Muscle of leg (tissue), 11 donors: Measurements from ENCODE around the gene TRIM2. TPM values are rescaled to one million over a fixed set of nuclear protein-coding genes. Genes with fewer than 3 reads are reported as not detected.
A peak's percentile ranks its signal among the peaks of the same experiment; 100 is the strongest.

Experiments
- DNase-seq: peaks from one replicate; pipeline ENCODE4 v3.0.0; 2013
- H3K27ac ChIP-seq: one replicate; pipeline ENCODE4 v1.5.1; 2013; ENCODE audit warnings: mild to moderate bottlenecking, low read length, control low read depth
- H3K27me3 ChIP-seq: one replicate; pipeline ENCODE4 v1.6.1; 2013; ENCODE audit warnings: low read length; ENCODE audit not compliant: control insufficient read depth, insufficient read depth
- H3K36me3 ChIP-seq: one replicate; pipeline ENCODE4 v1.6.1; 2013; ENCODE audit warnings: low read length; ENCODE audit not compliant: control insufficient read depth, insufficient read depth
- H3K4me1 ChIP-seq: one replicate; pipeline ENCODE4 v1.6.1; 2013; ENCODE audit warnings: low read length; ENCODE audit not compliant: control insufficient read depth, insufficient read depth
- H3K4me3 ChIP-seq: one replicate; pipeline ENCODE4 v1.5.1; 2013; ENCODE audit warnings: low read length, control low read depth
- H3K9me3 ChIP-seq: replicated peaks from 2 replicates; pipeline ENCODE4 v1.6.1; 2013; ENCODE audit warnings: low read depth, low read length; ENCODE audit not compliant: control insufficient read depth
- WGBS: methylation state at CpG from one replicate; pipeline ENCODE4 v1.1.5; 2013; ENCODE audit warnings: missing lambda C conversion rate; ENCODE audit not compliant: insufficient coverage; 5-methylcytosine and 5-hydroxymethylcytosine counted together
- polyA plus RNA-seq, 8 donors: library from polyadenylated mRNA; unstranded; fragments of 120-200 nt; gene quantifications; one replicate each; pipeline versions ENCODE4 v1.2.1 to v1.2.3, GENCODE V29; 2013; ENCODE audit warnings: inconsistent platforms in 1 of 8, low replicate concordance in 1 of 8; ENCODE audit not compliant: insufficient read length in 8 of 8, insufficient read depth in 1 of 8
- total RNA-seq: library from RNA; stranded (reverse); fragments of 120-200 nt; gene quantifications from one replicate; pipeline ENCODE4 v1.2.4, GENCODE V29; 2013

Gene TRIM2
- total and polyA plus RNA-seq, 9 donors, result 13.7 to 32.8 (median 21.1) TPM

DNA sequence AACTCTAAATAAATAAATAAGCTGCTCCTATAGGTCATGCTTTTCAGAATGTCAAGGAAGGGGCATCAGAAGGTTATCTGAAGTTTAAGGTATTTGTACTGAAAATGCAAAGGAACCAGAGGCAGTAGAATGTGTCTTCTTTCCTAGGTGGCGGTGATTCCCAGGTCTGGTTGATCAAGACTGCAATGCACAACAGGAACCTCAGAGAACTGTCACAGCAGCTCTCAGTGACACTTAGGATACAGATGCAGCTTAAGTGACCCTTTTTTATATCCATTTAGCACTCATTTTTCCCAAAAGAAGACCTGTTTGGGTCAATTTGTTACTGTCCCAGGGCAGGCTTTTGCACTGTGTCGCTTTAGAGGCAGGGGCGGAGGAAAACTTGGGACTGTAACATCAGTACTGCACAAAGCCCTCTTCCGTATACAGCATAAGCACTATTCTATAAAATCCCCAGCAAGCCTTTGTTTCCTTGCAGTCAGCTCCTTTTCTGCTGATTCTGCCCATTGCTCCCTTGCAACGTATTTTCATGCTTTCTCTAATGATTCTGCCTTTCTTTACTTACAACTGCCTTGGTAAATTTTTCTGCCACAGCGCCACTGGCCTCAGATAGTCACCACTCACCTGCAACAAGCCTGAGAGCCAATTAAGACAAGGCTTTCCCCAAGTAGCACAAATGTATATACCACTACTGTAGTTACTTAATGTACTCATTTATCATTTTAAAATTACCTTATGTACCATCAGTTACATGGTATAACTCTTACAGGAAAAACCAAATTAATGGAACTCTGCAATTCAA, 138.7 kb downstream of the TRIM2 start:
- Histone ChIP-seq H3K27ac (no peak overlapping the region), H3K27me3 (no peaks in the 10 kb centered on the region), H3K4me3 (no peak overlapping the region), H3K9me3 (no peaks in the 10 kb centered on the region), H3K4me1 (peaks cover 8% of the 10 kb centered on the region), H3K36me3 (no peaks in the 10 kb centered on the region)
- 89% methylated on average over 6 of the region's 6 CpGs for WGBS
- no peak for DNase-seq

DNA sequence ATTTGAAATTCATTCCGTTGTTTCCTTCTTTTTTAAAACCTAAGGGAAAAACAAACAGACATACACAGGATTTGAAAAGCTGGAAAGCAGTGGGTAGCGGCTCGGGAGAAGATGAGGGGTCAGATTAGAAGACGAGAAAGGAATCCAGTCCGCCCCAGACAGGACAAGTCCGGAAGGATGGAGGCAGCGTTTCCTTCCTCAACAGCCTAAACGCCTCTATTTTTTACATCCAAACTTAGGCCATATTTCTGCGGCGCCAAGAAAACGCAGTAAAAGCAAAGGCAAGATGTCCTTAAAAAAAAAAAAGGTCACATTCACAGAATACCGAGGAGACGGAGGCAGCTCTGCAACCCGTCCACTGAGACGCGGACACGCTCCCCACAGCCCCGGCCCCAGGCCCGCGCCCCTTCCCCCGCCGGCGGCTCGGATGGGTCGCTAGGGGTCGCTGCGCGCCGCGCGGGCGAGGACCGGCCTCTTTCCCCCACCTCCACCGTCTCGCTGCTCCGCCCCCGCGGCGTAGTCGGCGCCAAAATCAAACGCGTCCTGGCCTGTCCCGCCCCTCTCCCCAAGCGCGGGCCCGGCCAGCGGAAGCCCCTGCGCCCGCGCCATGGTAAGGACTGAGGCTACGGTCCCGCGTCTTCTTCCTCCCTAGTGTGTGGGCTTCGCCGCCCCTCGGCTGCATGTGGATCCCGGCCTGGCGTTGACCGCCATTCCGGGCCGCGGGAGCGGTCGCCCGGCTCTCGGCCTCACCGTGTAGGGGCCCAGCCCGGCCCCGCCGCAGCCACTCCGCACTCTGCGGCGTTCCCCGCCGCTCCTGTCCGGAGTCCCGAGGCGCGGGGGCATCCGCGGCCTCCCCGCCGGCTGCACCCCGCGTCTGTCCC, 140.1 kb downstream of the TRIM2 start, which contains the start of gene MND1:
MND1 (plus strand) TSS at position 558 of the 881 bp plus-strand sequence; CDS start at position 608, 50 bp downstream.
- Histone ChIP-seq H3K9me3 (no peaks in the 10 kb centered on the region), H3K27me3 (no peaks in the 10 kb centered on the region), H3K36me3 (no peaks in the 10 kb centered on the region), H3K27ac (no peak within 1 kb of the TSS), H3K4me3 (peak within 1 kb of the TSS; percentile 59), H3K4me1 (peaks cover 8% of the 10 kb centered on the region)
- DNase-seq, result peak; percentile 94
- under 1% methylated on average over 77 of the region's 86 CpGs for WGBS

DNA sequence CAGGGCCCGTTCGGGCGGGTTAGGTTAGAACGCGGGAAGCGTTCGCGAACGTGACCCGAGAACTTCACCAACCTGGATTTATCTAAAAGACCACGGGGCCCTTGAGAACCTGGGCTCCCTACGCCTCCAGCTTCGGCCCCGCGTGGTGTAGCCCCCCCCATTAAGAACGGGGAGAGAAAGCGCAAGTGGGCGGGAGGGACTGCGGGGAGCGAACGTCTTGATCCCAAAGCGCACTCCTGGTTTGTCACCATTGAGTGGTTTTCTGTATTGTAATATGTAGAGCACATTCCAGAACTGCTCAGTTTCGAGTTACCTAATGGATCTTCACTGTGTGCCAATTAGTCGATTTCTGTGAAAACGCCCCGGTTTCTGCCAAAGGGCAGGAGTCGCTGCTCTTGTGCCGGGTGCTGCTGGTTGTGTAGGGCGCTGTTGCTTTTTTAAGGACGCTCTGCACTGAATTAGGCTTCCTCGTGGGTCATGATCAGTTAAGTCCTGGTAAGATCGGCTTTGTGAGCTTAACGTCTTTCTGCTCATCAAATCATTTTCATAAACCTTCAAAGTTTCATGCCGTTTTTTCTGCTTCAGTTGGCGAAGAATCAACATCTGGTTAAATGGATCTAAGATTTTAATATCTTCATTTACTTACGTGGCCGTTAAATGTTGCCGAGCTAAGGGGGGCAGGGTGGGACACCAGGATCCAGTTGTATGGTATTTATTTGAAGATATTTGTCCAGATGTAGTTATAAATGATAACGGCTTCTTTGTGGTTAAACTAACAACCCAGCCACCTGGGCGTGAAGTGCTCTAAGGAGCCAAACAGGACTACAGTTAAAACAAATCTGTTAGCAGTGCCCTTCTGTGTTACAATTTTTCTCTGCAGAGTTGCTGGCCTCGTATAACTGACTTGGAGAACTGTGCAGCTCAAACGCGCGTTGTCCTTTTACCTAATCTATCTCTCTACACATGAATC, 141.1 kb downstream of the TRIM2 start:
- Histone ChIP-seq H3K27ac (no peak overlapping the region), H3K4me1 (peaks cover 8% of the 10 kb centered on the region), H3K4me3 (peak overlapping the region; percentile 59), H3K9me3 (no peaks in the 10 kb centered on the region), H3K27me3 (no peaks in the 10 kb centered on the region), H3K36me3 (no peaks in the 10 kb centered on the region)
- peak; percentile 71 for DNase-seq
- WGBS, result 0% methylated on average over 17 of the region's 44 CpGs

DNA sequence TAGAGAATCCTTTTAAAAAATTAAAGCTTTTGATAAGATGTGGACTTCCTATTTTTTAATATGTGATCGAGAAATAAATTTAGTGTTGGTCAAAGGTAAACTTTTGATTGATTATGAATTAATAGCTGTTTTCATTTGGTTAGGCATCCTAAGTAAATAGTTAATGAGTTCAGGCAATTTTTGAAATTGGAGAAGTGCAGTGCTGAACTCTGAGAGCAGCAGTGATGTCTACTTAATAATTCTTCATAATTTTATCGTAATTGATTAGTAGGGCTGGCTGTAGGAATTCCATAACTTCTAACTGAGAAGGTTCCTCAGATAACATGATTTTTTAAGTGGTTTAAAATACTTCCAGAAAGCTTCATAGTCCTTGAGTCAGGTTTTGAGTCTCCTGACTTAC, 141.8 kb downstream of the TRIM2 start:
- Histone ChIP-seq H3K27me3 (no peaks in the 10 kb centered on the region), H3K4me1 (peaks cover 8% of the 10 kb centered on the region), H3K4me3 (peak overlapping the region; percentile 59), H3K36me3 (no peaks in the 10 kb centered on the region), H3K9me3 (no peaks in the 10 kb centered on the region), H3K27ac (no peak overlapping the region)
- WGBS, result no CpG with 5 or more reads among the region's 2 CpGs
- DNase-seq, result no peak

DNA sequence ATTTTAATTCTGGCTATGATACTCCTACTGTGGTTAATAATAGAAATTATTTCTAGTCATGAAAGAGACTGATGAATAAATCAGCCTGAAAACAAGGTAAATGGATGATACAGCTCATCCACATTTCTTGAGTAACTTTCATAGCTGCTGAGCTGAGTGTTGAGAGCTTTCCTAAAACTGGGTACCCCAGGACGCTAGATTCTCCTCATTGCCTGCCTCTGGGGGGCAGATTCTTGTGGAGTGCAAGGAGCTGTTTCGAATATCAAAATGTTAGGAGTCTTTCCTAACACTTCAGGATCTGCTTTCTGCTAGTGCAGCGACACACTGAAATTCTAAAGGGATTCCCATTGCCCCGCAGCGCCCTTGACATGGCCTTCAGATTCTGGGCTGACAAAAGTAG, 142.3 kb downstream of the TRIM2 start:
- no peaks in the 10 kb centered on the region for H3K27me3 ChIP-seq
- no peaks in the 10 kb centered on the region for H3K36me3 ChIP-seq
- H3K27ac ChIP-seq, result no peak overlapping the region
- peaks cover 8% of the 10 kb centered on the region for H3K4me1 ChIP-seq
- DNase-seq, result peak; percentile 16
- 87% methylated on average over 3 of the region's 5 CpGs for WGBS
- H3K9me3 ChIP-seq, result no peaks in the 10 kb centered on the region
- H3K4me3 ChIP-seq, result no peak overlapping the region

DNA sequence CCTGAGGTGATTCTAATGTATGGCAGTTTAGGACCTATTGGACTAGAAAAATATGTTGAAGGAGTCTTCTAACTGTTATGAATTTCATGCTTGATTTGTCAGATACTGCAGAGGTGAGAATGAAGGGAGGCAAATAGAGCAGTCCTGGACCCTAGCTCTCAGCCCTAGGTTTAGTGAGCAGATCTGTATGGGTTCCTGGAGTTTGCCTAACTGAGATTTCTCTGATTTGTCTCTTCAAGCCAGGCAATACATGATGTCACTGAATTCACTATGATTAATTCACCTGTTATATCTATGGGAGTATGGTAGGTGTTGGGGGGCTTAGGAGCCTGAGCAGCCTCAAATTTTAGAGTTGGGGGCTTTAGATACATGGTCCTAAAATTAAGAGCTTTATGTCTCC, 142.9 kb downstream of the TRIM2 start:
- no peak overlapping the region for H3K4me3 ChIP-seq
- H3K4me1 ChIP-seq, result peaks cover 8% of the 10 kb centered on the region
- DNase-seq, result no peak
- no peak overlapping the region for H3K27ac ChIP-seq
- H3K27me3 ChIP-seq, result no peaks in the 10 kb centered on the region
- no peaks in the 10 kb centered on the region for H3K36me3 ChIP-seq
- H3K9me3 ChIP-seq, result no peaks in the 10 kb centered on the region

DNA sequence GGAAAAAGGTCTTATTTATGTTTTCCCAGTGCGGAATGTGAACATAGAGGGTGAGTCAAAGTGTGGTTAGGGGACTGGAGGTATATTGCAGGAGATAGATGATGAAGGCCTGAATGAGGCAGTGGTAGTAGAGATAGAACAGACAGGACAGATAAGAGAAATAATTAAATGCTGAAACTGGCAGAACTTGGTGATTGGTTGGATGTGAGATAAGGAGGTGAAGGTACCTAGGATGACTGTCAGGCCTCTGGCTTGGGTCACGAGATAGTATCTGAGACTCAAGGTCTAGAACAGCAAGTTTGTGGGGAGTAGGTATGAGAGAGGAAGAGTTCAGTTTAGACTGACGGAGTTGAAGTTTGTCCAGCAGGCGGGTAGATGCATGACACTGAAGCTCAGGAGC, 143.8 kb downstream of the TRIM2 start:
- Histone ChIP-seq H3K27ac (no peak overlapping the region), H3K9me3 (no peaks in the 10 kb centered on the region), H3K36me3 (no peaks in the 10 kb centered on the region), H3K4me1 (peaks cover 8% of the 10 kb centered on the region), H3K4me3 (no peak overlapping the region), H3K27me3 (no peaks in the 10 kb centered on the region)
- 95% methylated on average over 4 of the region's 4 CpGs for WGBS
- no peak for DNase-seq

DNA sequence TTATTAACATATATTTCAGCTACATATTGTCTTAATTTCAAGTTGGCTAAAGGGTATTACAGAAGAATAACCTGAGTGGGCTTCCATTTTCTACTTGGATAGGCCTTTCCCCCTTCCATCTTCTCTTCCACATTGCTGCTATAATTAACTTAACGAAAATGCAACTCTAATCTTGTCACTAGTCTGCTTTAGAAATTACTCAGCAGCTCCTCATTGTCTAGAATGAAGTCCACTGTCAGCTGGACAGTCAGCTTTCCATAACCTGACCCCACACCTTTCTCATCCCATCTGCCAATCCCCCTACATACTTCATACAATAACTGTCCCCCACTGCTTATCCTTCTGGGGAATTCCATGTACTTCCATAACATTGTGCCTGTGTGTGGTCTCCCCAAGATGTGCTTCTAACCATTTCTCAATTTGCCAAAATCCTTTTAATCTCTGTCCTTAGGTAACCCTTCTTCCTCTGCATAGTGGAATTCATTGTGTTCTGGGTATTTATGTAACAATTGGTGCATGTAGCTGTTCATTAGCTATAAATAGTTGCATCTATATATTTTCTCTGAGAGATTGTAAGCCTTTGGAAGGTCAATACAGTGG, 145.1 kb downstream of the TRIM2 start:
- no peak overlapping the region for H3K27ac ChIP-seq
- WGBS, result 86% methylated on average over 1 of the region's 1 CpG
- H3K4me1 ChIP-seq, result peaks cover 6% of the 10 kb centered on the region
- H3K27me3 ChIP-seq, result no peaks in the 10 kb centered on the region
- DNase-seq, result no peak
- H3K36me3 ChIP-seq, result no peaks in the 10 kb centered on the region
- H3K4me3 ChIP-seq, result no peak overlapping the region
- no peaks in the 10 kb centered on the region for H3K9me3 ChIP-seq

DNA sequence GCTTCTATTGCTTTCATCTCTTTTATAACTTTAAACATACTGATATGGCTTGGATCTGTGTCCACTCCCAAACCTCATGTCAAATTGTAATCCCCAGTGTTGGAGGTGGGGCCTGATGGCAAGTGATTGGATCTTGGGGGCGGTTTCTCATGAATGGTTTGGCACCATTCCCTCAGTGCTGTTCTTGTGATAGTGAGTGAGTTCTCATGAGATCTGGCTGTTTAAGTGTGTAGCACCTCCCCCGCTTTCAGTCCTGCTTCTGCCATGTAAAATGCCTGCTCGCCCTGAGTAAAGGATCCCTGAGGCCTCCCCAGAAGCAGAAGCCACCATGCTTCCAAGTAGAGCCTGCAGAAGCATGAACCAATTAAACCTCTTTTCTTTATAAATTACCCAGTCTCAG, 157.9 kb downstream of the TRIM2 start:
- no peak overlapping the region for H3K4me3 ChIP-seq
- H3K4me1 ChIP-seq, result no peaks in the 10 kb centered on the region
- no peaks in the 10 kb centered on the region for H3K27me3 ChIP-seq
- 80% methylated on average over 1 of the region's 3 CpGs for WGBS
- no peak overlapping the region for H3K27ac ChIP-seq
- H3K36me3 ChIP-seq, result no peaks in the 10 kb centered on the region
- DNase-seq, result no peak
- H3K9me3 ChIP-seq, result peaks cover 5% of the 10 kb centered on the region
